Smooth muscle cell (in vitro differentiated cells): ENCODE data around the gene MFF. TPM values are rescaled to one million over a fixed set of nuclear protein-coding genes. Genes with fewer than 3 reads are reported as not detected.

Experiments used
- DNase-seq: peaks from one replicate; lab custom pipeline; 2025; ENCODE audit not compliant: unreplicated experiment; lab: John Stamatoyannopoulos, UW
- H2AFZ ChIP-seq: fragments of 200-600 bp; sonication (generic); 2 replicates; pipeline ENCODE4 v1.6.0; 2016; ENCODE audit warnings: antibody characterized with exemption, low read depth, mild to moderate bottlenecking
- H3F3A ChIP-seq: fragments of 200-600 bp; sonication (generic); 2 replicates; pipeline ENCODE4 v1.6.0; 2017; ENCODE audit warnings: antibody characterized with exemption, low read depth
- H3K27ac ChIP-seq: fragments of 200-600 bp; sonication (generic); 2 replicates; pipeline ENCODE4 v1.5.1; 2016; ENCODE audit warnings: low read depth, mild to moderate bottlenecking
- H3K27me3 ChIP-seq: fragments of 200-600 bp; sonication (generic); 2 replicates; pipeline ENCODE4 v1.6.1; 2016; ENCODE audit warnings: low read depth, mild to moderate bottlenecking
- H3K36me3 ChIP-seq: fragments of 200-600 bp; sonication (generic); 2 replicates; pipeline ENCODE4 v1.5.1; 2016; ENCODE audit warnings: low read depth
- H3K4me1 ChIP-seq: fragments of 200-600 bp; sonication (generic); 2 replicates; pipeline ENCODE4 v1.5.1; 2016; ENCODE audit warnings: low read depth
- H3K4me2 ChIP-seq: fragments of 200-600 bp; sonication (generic); 2 replicates; pipeline ENCODE4 v1.6.0; 2016; ENCODE audit warnings: mild to moderate bottlenecking
- H3K4me3 ChIP-seq: fragments of 200-600 bp; sonication (generic); 2 replicates; pipeline ENCODE4 v1.5.1; 2016; ENCODE audit warnings: mild to moderate bottlenecking
- H3K79me2 ChIP-seq: fragments of 200-600 bp; sonication (generic); 2 replicates; pipeline ENCODE4 v1.6.0; 2016; ENCODE audit warnings: low read depth, mild to moderate bottlenecking
- H3K9ac ChIP-seq: fragments of 200-600 bp; sonication (generic); 2 replicates; pipeline ENCODE4 v1.6.0; 2016; ENCODE audit warnings: low read depth
- H3K9me3 ChIP-seq: fragments of 200-600 bp; sonication (generic); replicated peaks from 2 replicates; pipeline ENCODE4 v1.5.1; 2016; ENCODE audit warnings: low read depth
- H4K20me1 ChIP-seq: fragments of 200-600 bp; sonication (generic); 2 replicates; pipeline ENCODE4 v1.6.0; 2016; ENCODE audit warnings: low read depth
- CTCF ChIP-seq: fragments of 200-600 bp; sonication (generic); IDR thresholded peaks from 2 replicates; pipeline ENCODE4 v1.5.1; 2017; ENCODE audit warnings: borderline replicate concordance, mild to moderate bottlenecking, antibody characterized with exemption; ENCODE audit not compliant: insufficient read depth, poor library complexity, severe bottlenecking
- WGBS: methylation state at CpG from one replicate; pipeline ENCODE4 v1.1.7; 2016; ENCODE audit warnings: low lambda C conversion rate; 5-methylcytosine and 5-hydroxymethylcytosine counted together
- polyA plus RNA-seq: library from polyadenylated mRNA; unstranded; fragments of >200 nt; fragmentation: Nextera tagmentation; extraction: Ambion mirVana; gene quantifications from 2 replicates; pipeline ENCODE4 v1.2.1, GENCODE V29; 2016
- total RNA-seq: library from RNA; depleted of rRNA; stranded (reverse); fragments of >200 nt; gene quantifications from 2 replicates; pipeline ENCODE4 v1.2.3, GENCODE V29; 2014

The MFF gene
- total and polyA plus RNA-seq, 2 experiments from 2014 or later: 106 to 121 TPM

- no peak for DNase-seq
- no peaks in the 10 kb centered on the region for H3K9me3 ChIP-seq
- no peaks in the 10 kb centered on the region for H4K20me1 ChIP-seq
- H3K4me1 ChIP-seq: no peaks in the 10 kb centered on the region
- no peaks in the 10 kb centered on the region for H3K27me3 ChIP-seq
- H3K27ac ChIP-seq: no peak overlapping the region
- H3K9ac ChIP-seq: no peak overlapping the region
- H3K79me2 ChIP-seq: no peaks in the 10 kb centered on the region
- no peaks in the 10 kb centered on the region for H3K36me3 ChIP-seq
- WGBS: 73% methylated on average over 4 of the region's 4 CpGs
- H3K4me2 ChIP-seq: no peak overlapping the region
- no peaks in the 10 kb centered on the region for H3F3A ChIP-seq
- TF ChIP-seq CTCF: no peak
- H3K4me3 ChIP-seq: no peak overlapping the region
- H2AFZ ChIP-seq: no peak overlapping the region
These were observed 77.9 kb downstream of the MFF start for GRCh38 chr2:227402959-227403358.

GRCh38 chr2:227404585-227405271 is 79.7 kb downstream of the MFF start:
- DNase-seq: no peak
- Histone ChIP-seq H4K20me1 (no peaks in the 10 kb centered on the region), H3K36me3 (no peaks in the 10 kb centered on the region), H3K4me1 (no peaks in the 10 kb centered on the region), H3K27me3 (no peaks in the 10 kb centered on the region), H3K4me3 (no peak overlapping the region), H3K4me2 (no peak overlapping the region), H2AFZ (no peak overlapping the region), H3F3A (no peaks in the 10 kb centered on the region), H3K79me2 (no peaks in the 10 kb centered on the region), H3K9ac (no peak overlapping the region), H3K9me3 (no peaks in the 10 kb centered on the region), H3K27ac (no peak overlapping the region)
- 90% methylated on average over 4 of the region's 4 CpGs for WGBS
- TF ChIP-seq CTCF: no peak

GRCh38 chr2:227406177-227407031 is 81.4 kb downstream of the MFF start:
- H3K27ac ChIP-seq: peak overlapping the region; percentile 83
- peak overlapping the region; percentile 52 for H3K4me2 ChIP-seq
- no peaks in the 10 kb centered on the region for H3K27me3 ChIP-seq
- peak; percentile 74 for TF ChIP-seq CTCF
- DNase-seq: peak; percentile 7
- H3F3A ChIP-seq: peaks cover 8% of the 10 kb centered on the region
- no peaks in the 10 kb centered on the region for H4K20me1 ChIP-seq
- H3K4me3 ChIP-seq: no peak overlapping the region
- 18% methylated on average over 7 of the region's 7 CpGs for WGBS
- H3K9ac ChIP-seq: no peak overlapping the region
- H3K36me3 ChIP-seq: no peaks in the 10 kb centered on the region
- H2AFZ ChIP-seq: peak overlapping the region; percentile 26
- peaks cover 8% of the 10 kb centered on the region for H3K4me1 ChIP-seq
- H3K79me2 ChIP-seq: no peaks in the 10 kb centered on the region
- H3K9me3 ChIP-seq: no peaks in the 10 kb centered on the region

Other genes with a start within 250 kb of the MFF start
- under 0.01 and 0.04 TPM in 2 replicates for gene COL4A4, start 161.0 kb upstream of the MFF start, total RNA-seq
- gene COL4A4, start 161.0 kb upstream of the MFF start, polyA plus RNA-seq: 0.05 and 0.15 TPM in 2 replicates
- not detected in 2 replicates for gene COL4A3, start 160.6 kb upstream of the MFF start, total RNA-seq
- gene COL4A3, start 160.6 kb upstream of the MFF start, polyA plus RNA-seq: not detected in 2 replicates
- not detected in 2 replicates for gene TM4SF20, start 54.1 kb downstream of the MFF start, total RNA-seq
- not detected in 2 replicates for gene TM4SF20, start 54.1 kb downstream of the MFF start, polyA plus RNA-seq
- not detected in 2 replicates for gene SCYGR1, start 62.7 kb downstream of the MFF start, total RNA-seq
- not detected in 2 replicates for gene SCYGR1, start 62.7 kb downstream of the MFF start, polyA plus RNA-seq
- gene AGFG1, start 146.9 kb downstream of the MFF start, total RNA-seq: 127 and 143 TPM in 2 replicates
- gene AGFG1, start 146.9 kb downstream of the MFF start, polyA plus RNA-seq: 60.5 and 61.1 TPM in 2 replicates